HG02798 (cell line): ENCODE measurements around the gene DNAJA1.
A peak's percentile ranks its signal among the peaks of the same experiment; 100 is the strongest.

Experiments used
- ATAC-seq: cut with Tn5 transposase; IDR thresholded peaks from one replicate; pipeline ENCODE4 v1.9.1; 2021; ENCODE audit warnings: mild to moderate bottlenecking; ENCODE audit not compliant: unreplicated experiment, poor library complexity

Gene DNAJA1

GRCh38 chr9:33025572-33026342 lies 684 bp downstream of the DNAJA1 start:
- peak; percentile 33 for ATAC-seq

GRCh38 chr9:33029231-33029786 lies 4.2 kb downstream of the DNAJA1 start:
- ATAC-seq = no peak

GRCh38 chr9:33030285-33030684 lies 5.2 kb downstream of the DNAJA1 start:
- no peak for ATAC-seq

- no peak for ATAC-seq
Measured at GRCh38 chr9:33032292-33032691, 7.2 kb downstream of the DNAJA1 start.

- no peak for ATAC-seq
Measured at GRCh38 chr9:33032865-33033264, 7.8 kb downstream of the DNAJA1 start.

GRCh38 chr9:33040792-33041431 lies 15.8 kb downstream of the DNAJA1 start:
- ATAC-seq = no peak

- no peak for ATAC-seq
Measured at GRCh38 chr9:33041432-33042188, 16.5 kb downstream of the DNAJA1 start.

GRCh38 chr9:33042473-33042872 lies 17.4 kb downstream of the DNAJA1 start:
- ATAC-seq = no peak

GRCh38 chr9:33043671-33044070 lies 18.6 kb downstream of the DNAJA1 start:
- ATAC-seq = no peak

GRCh38 chr9:33044162-33044673 lies 19.1 kb downstream of the DNAJA1 start:
- ATAC-seq = peak; percentile 81

- no peak for ATAC-seq
Measured at GRCh38 chr9:33044677-33045282, 19.7 kb downstream of the DNAJA1 start.

GRCh38 chr9:33046061-33046460 lies 21.0 kb downstream of the DNAJA1 start:
- ATAC-seq = no peak

GRCh38 chr9:33048054-33048465 lies 23.0 kb downstream of the DNAJA1 start:
- ATAC-seq = no peak

- peak; percentile 84 for ATAC-seq
Measured at GRCh38 chr9:33049680-33050361, 24.7 kb downstream of the DNAJA1 start.

- no peak for ATAC-seq
Measured at GRCh38 chr9:33051144-33051543, 26.1 kb downstream of the DNAJA1 start.

GRCh38 chr9:33065157-33066076 lies 40.3 kb downstream of the DNAJA1 start:
- ATAC-seq = peak; percentile 65

GRCh38 chr9:33068991-33069390 lies 43.9 kb downstream of the DNAJA1 start:
- no peak for ATAC-seq
